B cell (primary cell): ENCODE results near the gene NIF3L1. TPM values are rescaled to one million over a fixed set of nuclear protein-coding genes. Genes with fewer than 3 reads are reported as not detected.

ENCODE experiments used
- ATAC-seq: fragments of 200-7000 bp; cut with Tn5 transposase; one replicate; pipeline ENCODE4 v1.10.0; 2021; ENCODE audit warnings: low read depth, mild to moderate bottlenecking, moderate number of reproducible peaks, moderate library complexity
- CTCF ChIA-PET: fragments of 350-600 bp; sonication (Branson Sonifier 250); formaldehyde crosslinking; loops from one replicate; lab custom pipeline; 2021; ENCODE audit warnings: antibody characterized with exemption, inconsistent platforms; lab: Charles Lee
- POLR2A ChIA-PET: fragments of 350-600 bp; sonication (Branson Sonifier 250); formaldehyde crosslinking; loops from one replicate; lab custom pipeline; 2021; ENCODE audit warnings: antibody characterized with exemption; lab: Charles Lee
- DNase-seq: peaks from one replicate; pipeline ENCODE4 v3.0.0; 2013
- H2AFZ ChIP-seq: 2 replicates; pipeline ENCODE4 v1.6.1; 2012; ENCODE audit warnings: mild to moderate bottlenecking, low read depth, low read length; ENCODE audit not compliant: insufficient read depth, poor library complexity, severe bottlenecking
- H3K27ac ChIP-seq, 2 donors: 1 replicate in 1 of 2; 2 replicates in 1 of 2; pipeline ENCODE4 v1.5.1; 2012 to 2013; ENCODE audit warnings: low read length in 2 of 2, mild to moderate bottlenecking in 2 of 2, moderate library complexity in 1 of 2
- H3K27me3 ChIP-seq, 4 experiments: fragments of 200-600 bp in 1 of 4; sonication (generic) in 1 of 4; replicated peaks in 1 of 4; 1 replicate in 2 of 4; 2 replicates in 2 of 4; pipeline versions ENCODE4 v1.6.1 to v1.7.0; 2013 to 2016; ENCODE audit warnings: low read length in 3 of 4, mild to moderate bottlenecking in 2 of 4, mixed read lengths in 1 of 4, moderate library complexity in 1 of 4; ENCODE audit not compliant: insufficient read depth in 4 of 4, control insufficient read depth in 3 of 4; ENCODE audit errors: control extremely low read depth in 1 of 4
- H3K36me3 ChIP-seq, 2 experiments: replicated peaks in 1 of 2; 1 replicate in 1 of 2; 2 replicates in 1 of 2; pipeline versions ENCODE4 v1.6.1 to v1.7.1; 2013; ENCODE audit warnings: low read length in 1 of 2; ENCODE audit not compliant: insufficient read depth in 2 of 2, control insufficient read depth in 1 of 2; ENCODE audit errors: control extremely low read depth in 1 of 2, extremely low read depth in 1 of 2
- H3K4me1 ChIP-seq, 2 donors: fragments of 200-600 bp in 1 of 2; sonication (generic) in 1 of 2; 1 replicate in 1 of 2; 2 replicates in 1 of 2; pipeline versions ENCODE4 v1.5.1 to v1.6.1; 2013 to 2017; ENCODE audit warnings: low read length in 2 of 2; ENCODE audit not compliant: control insufficient read depth in 2 of 2, insufficient read depth in 2 of 2
- H3K4me2 ChIP-seq: replicated peaks from 2 replicates; pipeline ENCODE3; 2012; ENCODE audit warnings: mild to moderate bottlenecking, low read depth, low read length; ENCODE audit not compliant: poor library complexity, severe bottlenecking
- H3K4me3 ChIP-seq, 5 experiments: fragments of 200-600 bp in 1 of 5; sonication (generic) in 1 of 5; 1 replicate in 3 of 5; 2 replicates in 2 of 5; pipeline versions ENCODE4 v1.5.1 to v1.7.0; 2011 to 2016; ENCODE audit warnings: low read length in 4 of 5, mild to moderate bottlenecking in 4 of 5, low read depth in 2 of 5, control low read depth in 1 of 5, moderate library complexity in 1 of 5; ENCODE audit not compliant: insufficient read depth in 1 of 5; ENCODE audit errors: control extremely low read depth in 1 of 5, extremely low read depth in 1 of 5
- H3K79me2 ChIP-seq: fragments of 200-600 bp; sonication (generic); one replicate; pipeline ENCODE4 v1.6.0; 2016; ENCODE audit warnings: low read length; ENCODE audit not compliant: control insufficient read depth, insufficient read depth
- H3K9ac ChIP-seq: fragments of 200-600 bp; sonication (generic); 2 replicates; pipeline ENCODE4 v1.6.1; 2017; ENCODE audit warnings: mild to moderate bottlenecking, low read length, moderate library complexity
- H3K9me3 ChIP-seq, 3 donors: one replicate each; pipeline versions ENCODE4 v1.6.1 to v1.7.1; 2013; ENCODE audit warnings: low read length in 2 of 3; ENCODE audit not compliant: control insufficient read depth in 2 of 3, insufficient read depth in 1 of 3; ENCODE audit errors: control extremely low read depth in 1 of 3
- H4K20me1 ChIP-seq: 2 replicates; pipeline ENCODE4 v1.6.0; 2012; ENCODE audit warnings: mild to moderate bottlenecking, low read length; ENCODE audit not compliant: insufficient read depth, control insufficient read depth, poor library complexity, severe bottlenecking
- H3K27ac Mint-ChIP-seq: one replicate; pipeline ENCODE4 v1.8.0; 2021; ENCODE audit warnings: mixed read lengths
- H3K27me3 Mint-ChIP-seq: one replicate; pipeline ENCODE4 v1.8.0; 2021; ENCODE audit warnings: mixed read lengths
- H3K4me1 Mint-ChIP-seq: one replicate; pipeline ENCODE4 v1.8.0; 2021; ENCODE audit warnings: mixed read lengths
- H3K4me3 Mint-ChIP-seq: one replicate; pipeline ENCODE4 v1.8.0; 2021; ENCODE audit warnings: mixed read lengths
- H3K9me3 Mint-ChIP-seq: one replicate; pipeline ENCODE4 v1.8.0; 2022; ENCODE audit warnings: mixed read lengths; ENCODE audit not compliant: insufficient read depth
- EZH2 ChIP-seq: IDR thresholded peaks from 2 replicates; pipeline ENCODE4 v1.6.1; 2012; ENCODE audit warnings: borderline replicate concordance, low read depth, mild to moderate bottlenecking, moderate library complexity, low read length; ENCODE audit not compliant: insufficient read depth, poor library complexity, severe bottlenecking
- WGBS: methylation state at CpG from one replicate; pipeline ENCODE4 v1.1.5; 2013; ENCODE audit warnings: missing lambda C conversion rate; ENCODE audit not compliant: insufficient coverage; 5-methylcytosine and 5-hydroxymethylcytosine counted together
- intact Hi-C: fragments of 100-400 bp; cut with micrococcal nuclease; formaldehyde crosslinking; loops from one replicate; pipeline ENCODE4 v1.10.0; 2022
- polyA plus RNA-seq: library from polyadenylated mRNA; depleted of rRNA; stranded (reverse); fragments of >200 nt; gene quantifications from 2 replicates; pipeline ENCODE4 v1.2.3, GENCODE V29; 2012
- total RNA-seq, 2 donors: library from RNA; stranded (reverse); fragments of 120-200 nt in 1 of 2; gene quantifications; 1 replicate in 1 of 2; 2 replicates in 1 of 2; pipeline versions ENCODE4 v1.2.3 to v1.2.4, GENCODE V29; 2013 to 2022
- TF ChIP-seq, protein P1 (sequence below): fragments of 200-600 bp; IDR thresholded peaks from one replicate; pipeline ENCODE4 v1.8.0; 2022; ENCODE audit warnings: antibody characterized with exemption, mild to moderate bottlenecking

The NIF3L1 gene
- total and polyA plus RNA-seq, 2 donors (not counting 1 experiment from before 2014, with no cell fraction given) = 22.6 to 26.7 TPM

DNA sequence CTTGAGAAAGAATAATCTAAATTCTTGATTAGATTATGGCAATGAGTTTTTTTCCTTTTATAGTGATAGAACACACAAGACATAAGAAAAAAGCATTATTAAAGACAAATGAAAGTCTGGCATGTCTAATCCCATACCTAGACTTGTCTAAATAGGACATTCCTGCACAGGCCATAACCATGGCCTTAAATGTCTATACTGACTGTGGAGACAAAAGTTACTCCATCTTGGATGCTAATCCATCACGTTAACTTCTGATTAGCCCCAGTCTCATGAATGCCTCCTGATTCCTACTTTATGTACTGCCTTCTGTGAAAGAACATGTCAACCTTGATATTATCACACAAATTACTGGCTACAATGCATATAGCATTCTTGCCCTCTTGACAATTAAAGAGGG is 50.7 kb downstream of the NIF3L1 start:
- Mint-ChIP-seq H3K4me3 (no peak overlapping the region), H3K27me3 (no peaks in the 10 kb centered on the region), H3K27ac (no peak overlapping the region), H3K4me1 (no peaks in the 10 kb centered on the region), H3K9me3 (no peaks in the 10 kb centered on the region)
- ATAC-seq = no peak
- no peak overlapping the region for H3K9ac ChIP-seq
- DNase-seq = no peak
- H3K4me2 ChIP-seq = no peak overlapping the region
- POLR2A ChIA-PET = no interaction called here
- WGBS = 100% methylated on average over 1 of the region's 1 CpG
- H3K27ac ChIP-seq = no peak overlapping the region
- CTCF ChIA-PET = interaction anchor here (0.8 to 1.2 kb wide), 2 partner anchors 34 to 238 kb away, joined by 3 read pairs; no protein-coding TSS in a partner anchor
- H3K79me2 ChIP-seq = no peaks in the 10 kb centered on the region
- H3K9me3 ChIP-seq = no peaks in the 10 kb centered on the region
- no peaks in the 10 kb centered on the region for H3K4me1 ChIP-seq
- intact Hi-C loops = no loop called here
- H3K36me3 ChIP-seq = peaks cover 0 to 72% of the 10 kb centered on the region in 2 experiments
- H2AFZ ChIP-seq = no peak overlapping the region
- no peak for TF ChIP-seq EZH2
- TF ChIP-seq, protein P1, sequence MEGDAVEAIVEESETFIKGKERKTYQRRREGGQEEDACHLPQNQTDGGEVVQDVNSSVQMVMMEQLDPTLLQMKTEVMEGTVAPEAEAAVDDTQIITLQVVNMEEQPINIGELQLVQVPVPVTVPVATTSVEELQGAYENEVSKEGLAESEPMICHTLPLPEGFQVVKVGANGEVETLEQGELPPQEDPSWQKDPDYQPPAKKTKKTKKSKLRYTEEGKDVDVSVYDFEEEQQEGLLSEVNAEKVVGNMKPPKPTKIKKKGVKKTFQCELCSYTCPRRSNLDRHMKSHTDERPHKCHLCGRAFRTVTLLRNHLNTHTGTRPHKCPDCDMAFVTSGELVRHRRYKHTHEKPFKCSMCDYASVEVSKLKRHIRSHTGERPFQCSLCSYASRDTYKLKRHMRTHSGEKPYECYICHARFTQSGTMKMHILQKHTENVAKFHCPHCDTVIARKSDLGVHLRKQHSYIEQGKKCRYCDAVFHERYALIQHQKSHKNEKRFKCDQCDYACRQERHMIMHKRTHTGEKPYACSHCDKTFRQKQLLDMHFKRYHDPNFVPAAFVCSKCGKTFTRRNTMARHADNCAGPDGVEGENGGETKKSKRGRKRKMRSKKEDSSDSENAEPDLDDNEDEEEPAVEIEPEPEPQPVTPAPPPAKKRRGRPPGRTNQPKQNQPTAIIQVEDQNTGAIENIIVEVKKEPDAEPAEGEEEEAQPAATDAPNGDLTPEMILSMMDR = no peak
- no peaks in the 10 kb centered on the region for H4K20me1 ChIP-seq
- H3K4me3 ChIP-seq = no peak overlapping the region
- no peaks in the 10 kb centered on the region for H3K27me3 ChIP-seq

DNA sequence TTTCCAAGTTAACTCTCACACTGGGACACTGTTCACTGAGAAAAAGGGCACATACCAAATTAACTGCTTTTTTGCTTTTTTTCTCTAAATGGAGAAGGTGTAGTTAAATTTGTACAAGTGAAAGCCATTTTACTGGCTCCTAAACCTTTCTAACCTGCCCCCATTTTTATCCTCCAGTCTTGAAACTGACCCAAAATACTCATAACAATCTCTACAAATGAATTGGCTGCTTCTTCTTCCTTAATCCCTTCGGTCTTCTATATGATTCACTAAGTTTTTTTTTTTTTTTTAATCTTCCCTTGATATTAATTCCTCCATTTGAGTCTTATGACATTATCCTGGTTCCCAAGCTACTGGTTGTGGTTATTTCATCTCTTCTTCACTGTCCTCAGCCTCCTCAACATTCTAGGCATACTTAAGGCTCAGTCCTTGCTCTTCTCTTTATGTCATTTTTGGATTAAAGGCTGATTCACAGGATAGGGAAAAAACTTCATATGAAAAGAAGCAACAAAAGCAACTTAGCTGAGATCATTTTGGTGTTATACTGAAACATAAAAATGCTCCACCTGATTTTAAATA is 54.4 kb downstream of the NIF3L1 start:
- WGBS = no CpG with 5 or more reads among the region's 1 CpG
- no peaks in the 10 kb centered on the region for H3K27me3 ChIP-seq
- no peaks in the 10 kb centered on the region for H3K4me1 ChIP-seq
- no peak overlapping the region for H3K4me3 Mint-ChIP-seq
- H3K27me3 Mint-ChIP-seq = no peaks in the 10 kb centered on the region
- no peaks in the 10 kb centered on the region for H3K9me3 Mint-ChIP-seq
- ATAC-seq (no peak), DNase-seq (no peak)
- intact Hi-C loops = no loop called here
- H3K4me1 Mint-ChIP-seq = no peaks in the 10 kb centered on the region
- no peak overlapping the region for H3K27ac ChIP-seq
- H3K4me3 ChIP-seq = no peak overlapping the region
- peaks cover 0 to 57% of the 10 kb centered on the region in 2 experiments for H3K36me3 ChIP-seq
- H3K4me2 ChIP-seq = no peak overlapping the region
- no peak for TF ChIP-seq EZH2
- TF ChIP-seq, protein P1 = no peak
- H3K79me2 ChIP-seq = peaks cover 3% of the 10 kb centered on the region
- POLR2A ChIA-PET = no interaction called here
- no peak overlapping the region for H2AFZ ChIP-seq
- H3K9me3 ChIP-seq = no peaks in the 10 kb centered on the region
- H3K9ac ChIP-seq = no peak overlapping the region
- H4K20me1 ChIP-seq = no peaks in the 10 kb centered on the region
- CTCF ChIA-PET = interaction anchor here (1.2 to 1.6 kb wide), 2 partner anchors 9 to 289 kb away, joined by 3 read pairs; no protein-coding TSS in a partner anchor
- H3K27ac Mint-ChIP-seq = no peak overlapping the region
